CD14-positive monocyte (primary cell): ENCODE measurements around the gene PCDH15. TPM values are rescaled to one million over a fixed set of nuclear protein-coding genes. Genes with fewer than 3 reads are reported as not detected.

Experiments used
- DNase-seq, 3 donors: peaks; one replicate each; pipeline ENCODE4 v3.0.0-alpha.2; 2011 to 2022
- H2AFZ ChIP-seq: 2 replicates; pipeline ENCODE4 v1.6.0; 2012; ENCODE audit warnings: mild to moderate bottlenecking, low read depth, low read length, inconsistent platforms; ENCODE audit not compliant: insufficient read depth, poor library complexity, severe bottlenecking
- H3K27ac ChIP-seq, 2 donors: 1 replicate in 1 of 2; 2 replicates in 1 of 2; pipeline ENCODE4 v1.5.1; 2012 to 2013; ENCODE audit warnings: low read length in 2 of 2, control low read depth in 1 of 2, inconsistent platforms in 1 of 2, low read depth in 1 of 2, mild to moderate bottlenecking in 1 of 2
- H3K27me3 ChIP-seq, 2 donors: one replicate each; pipeline versions ENCODE4 v1.6.0 to v1.6.1; 2011 to 2013; ENCODE audit warnings: low read length in 2 of 2; ENCODE audit not compliant: control insufficient read depth in 2 of 2, insufficient read depth in 2 of 2
- H3K36me3 ChIP-seq, 2 donors: replicated peaks in 1 of 2; 1 replicate in 1 of 2; 2 replicates in 1 of 2; pipeline versions ENCODE4 v1.5.1 to v1.6.1; 2012 to 2013; ENCODE audit warnings: low read length in 2 of 2, control low read depth in 1 of 2, inconsistent platforms in 1 of 2, mild to moderate bottlenecking in 1 of 2; ENCODE audit not compliant: insufficient read depth in 2 of 2, control insufficient read depth in 1 of 2
- H3K4me1 ChIP-seq, 2 donors: 1 replicate in 1 of 2; 2 replicates in 1 of 2; pipeline versions ENCODE4 v1.5.1 to v1.6.1; 2012 to 2013; ENCODE audit warnings: low read length in 2 of 2, control low read depth in 1 of 2, inconsistent platforms in 1 of 2, mild to moderate bottlenecking in 1 of 2, moderate library complexity in 1 of 2; ENCODE audit not compliant: insufficient read depth in 2 of 2, control insufficient read depth in 1 of 2
- H3K4me2 ChIP-seq: replicated peaks from 2 replicates; pipeline ENCODE3; 2012; ENCODE audit warnings: low read length, moderate library complexity, mild to moderate bottlenecking; ENCODE audit not compliant: poor library complexity, severe bottlenecking; ENCODE audit errors: extremely low read depth
- H3K4me3 ChIP-seq, 3 experiments: fragments of 200-600 bp in 1 of 3; sonication (generic) in 1 of 3; replicated peaks in 1 of 3; 1 replicate in 2 of 3; 2 replicates in 1 of 3; pipeline ENCODE4 v1.5.1; 2011 to 2013; ENCODE audit warnings: low read length in 3 of 3, mild to moderate bottlenecking in 3 of 3, control low read depth in 2 of 3, low read depth in 2 of 3, inconsistent platforms in 1 of 3, moderate library complexity in 1 of 3
- H3K79me2 ChIP-seq: 2 replicates; pipeline ENCODE4 v1.6.0; 2012; ENCODE audit warnings: mild to moderate bottlenecking, control low read depth, inconsistent platforms, low read length, moderate library complexity; ENCODE audit not compliant: insufficient read depth
- H3K9ac ChIP-seq: 2 replicates; pipeline ENCODE4 v1.6.0; 2017; ENCODE audit warnings: low read length, mild to moderate bottlenecking; ENCODE audit not compliant: insufficient read depth, poor library complexity, severe bottlenecking
- H3K9me3 ChIP-seq, 2 donors: replicated peaks in 1 of 2; 1 replicate in 1 of 2; 2 replicates in 1 of 2; pipeline versions ENCODE4 v1.5.1 to v1.6.1; 2012 to 2013; ENCODE audit warnings: low read length in 2 of 2, control low read depth in 1 of 2; ENCODE audit not compliant: control insufficient read depth in 1 of 2, insufficient read depth in 1 of 2
- H4K20me1 ChIP-seq: 2 replicates; pipeline ENCODE4 v1.6.0; 2012; ENCODE audit warnings: mild to moderate bottlenecking, low read length, control low read depth, moderate library complexity; ENCODE audit not compliant: insufficient read depth
- H3K27ac Mint-ChIP-seq, 7 donors: one replicate each; pipeline ENCODE4 v1.8.0; 2020; ENCODE audit warnings: mild to moderate bottlenecking in 7 of 7, mixed read lengths in 7 of 7, moderate library complexity in 6 of 7, inconsistent platforms in 2 of 7
- H3K27me3 Mint-ChIP-seq, 3 donors: one replicate each; pipeline ENCODE4 v1.8.0; 2021 to 2022; ENCODE audit warnings: low read depth in 3 of 3, mild to moderate bottlenecking in 3 of 3, mixed read lengths in 3 of 3, moderate library complexity in 3 of 3, inconsistent platforms in 1 of 3
- H3K36me3 Mint-ChIP-seq, 2 donors: one replicate each; pipeline ENCODE4 v1.8.0; 2020; ENCODE audit warnings: mixed read lengths in 2 of 2, inconsistent platforms in 1 of 2, mild to moderate bottlenecking in 1 of 2
- H3K4me1 Mint-ChIP-seq: one replicate; pipeline ENCODE4 v1.8.0; 2020; ENCODE audit warnings: mild to moderate bottlenecking, mixed read lengths
- H3K4me3 Mint-ChIP-seq, 2 donors: one replicate each; pipeline ENCODE4 v1.8.0; 2020; ENCODE audit warnings: mild to moderate bottlenecking in 2 of 2, mixed read lengths in 2 of 2, moderate library complexity in 1 of 2
- H3K9me3 Mint-ChIP-seq, 7 donors: one replicate each; pipeline ENCODE4 v1.8.0; 2020 to 2022; ENCODE audit warnings: mixed read lengths in 7 of 7, mild to moderate bottlenecking in 6 of 7, moderate library complexity in 6 of 7, inconsistent platforms in 2 of 7
- CTCF ChIP-seq: fragments of 200-600 bp; IDR thresholded peaks from one replicate; pipeline ENCODE4 v1.8.0; 2022; ENCODE audit warnings: antibody characterized with exemption, mild to moderate bottlenecking
- WGBS: methylation state at CpG from one replicate; pipeline ENCODE4 v1.1.5; 2013; ENCODE audit warnings: missing lambda C conversion rate; ENCODE audit not compliant: insufficient coverage; 5-methylcytosine and 5-hydroxymethylcytosine counted together
- intact Hi-C, 2 donors: fragments of 100-400 bp; cut with micrococcal nuclease; formaldehyde crosslinking; loops; one replicate each; pipeline versions ENCODE4 v1.15.0 to v1.15.1; 2023
- polyA plus RNA-seq, 3 donors: library from polyadenylated mRNA; depleted of rRNA in 1 of 3; unstranded in 2 of 3; stranded (reverse) in 1 of 3; fragments of 300-500 nt in 2 of 3; fragments of >200 nt in 1 of 3; fragmentation: Illumina TruSeq in 2 of 3; gene quantifications; 1 replicate in 2 of 3; 2 replicates in 1 of 3; pipeline ENCODE4 v1.2.3, GENCODE V29; 2012 to 2021

Gene PCDH15
- polyA plus RNA-seq, 3 donors, result not detected

- TF ChIP-seq CTCF, result no peak
- intact Hi-C loops, result no loop called here
- no peaks in the 10 kb centered on the region for H3K27me3 ChIP-seq
- H3K36me3 Mint-ChIP-seq, result no peaks in the 10 kb centered on the region
- H3K79me2 ChIP-seq, result no peaks in the 10 kb centered on the region
- H3K27me3 Mint-ChIP-seq, result no peaks in the 10 kb centered on the region
- H3K4me2 ChIP-seq, result no peak overlapping the region
- H3K9me3 ChIP-seq, result no peaks in the 10 kb centered on the region
- no peak overlapping the region for H3K9ac ChIP-seq
- no peaks in the 10 kb centered on the region for H3K4me1 Mint-ChIP-seq
- no peaks in the 10 kb centered on the region for H3K9me3 Mint-ChIP-seq
- no peaks in the 10 kb centered on the region for H3K4me1 ChIP-seq
- no peak overlapping the region for H3K27ac Mint-ChIP-seq
- DNase-seq, result no peak
- H3K27ac ChIP-seq, result no peak overlapping the region
- no peaks in the 10 kb centered on the region for H4K20me1 ChIP-seq
- WGBS, result no CpG with 5 or more reads among the region's 1 CpG
- H3K36me3 ChIP-seq, result no peaks in the 10 kb centered on the region
- no peak overlapping the region for H2AFZ ChIP-seq
- no peak overlapping the region for H3K4me3 Mint-ChIP-seq
- no peak overlapping the region for H3K4me3 ChIP-seq
These were observed 957.2 kb downstream of the PCDH15 start for GRCh38 chr10:53843736-53844362.

- no peak overlapping the region for H3K27ac ChIP-seq
- H2AFZ ChIP-seq, result no peak overlapping the region
- intact Hi-C loops, result no loop called here
- H3K4me3 ChIP-seq, result no peak overlapping the region
- H3K36me3 ChIP-seq, result no peaks in the 10 kb centered on the region
- H3K79me2 ChIP-seq, result no peaks in the 10 kb centered on the region
- no peaks in the 10 kb centered on the region for H3K4me1 ChIP-seq
- Mint-ChIP-seq H3K36me3 (no peaks in the 10 kb centered on the region), H3K27ac (no peak overlapping the region), H3K4me1 (no peaks in the 10 kb centered on the region), H3K4me3 (no peak overlapping the region), H3K9me3 (no peaks in the 10 kb centered on the region), H3K27me3 (peaks cover 0 to 1% (median 0%) of the 10 kb centered on the region in 3 donors)
- no peak overlapping the region for H3K9ac ChIP-seq
- no peak for DNase-seq
- WGBS, result 100% methylated on average over 2 of the region's 9 CpGs
- no peak overlapping the region for H3K4me2 ChIP-seq
- H3K27me3 ChIP-seq, result no peaks in the 10 kb centered on the region
- no peaks in the 10 kb centered on the region for H3K9me3 ChIP-seq
- no peaks in the 10 kb centered on the region for H4K20me1 ChIP-seq
- TF ChIP-seq CTCF, result no peak
These were observed 959.4 kb downstream of the PCDH15 start for GRCh38 chr10:53841483-53842145.
